WTC11 (cell line): ENCODE data around the gene FBRS. TPM values are rescaled to one million over a fixed set of nuclear protein-coding genes. Genes with fewer than 3 reads are reported as not detected.

Source experiments
- ATAC-seq: fragments of 200-7000 bp; cut with Tn5 transposase; 2 replicates; pipeline ENCODE4 v1.10.0; 2021; ENCODE audit warnings: mild to moderate bottlenecking, moderate library complexity
- CTCF ChIA-PET: fragments of 300-600 bp; sonication (Branson Sonifier 250); formaldehyde crosslinking; loops from one replicate; lab custom pipeline; 2021; ENCODE audit warnings: antibody characterized with exemption; lab: Charles Lee
- POLR2A ChIA-PET: fragments of 350-600 bp; sonication (Branson Sonifier 250); formaldehyde crosslinking; loops from one replicate; lab custom pipeline; 2021; ENCODE audit warnings: antibody characterized with exemption; lab: Charles Lee
- DNase-seq: peaks from one replicate; pipeline ENCODE4 v3.0.0; 2021; ENCODE audit warnings: low spot score
- H3K27ac Mint-ChIP-seq: 2 replicates; pipeline ENCODE4 v1.8.0; 2021; ENCODE audit warnings: mixed read lengths
- H3K27me3 Mint-ChIP-seq: 2 replicates; pipeline ENCODE4 v1.8.0; 2021; ENCODE audit warnings: low read depth, mild to moderate bottlenecking, moderate library complexity, mixed read lengths
- H3K36me3 Mint-ChIP-seq: 2 replicates; pipeline ENCODE4 v1.8.0; 2021; ENCODE audit warnings: mixed read lengths
- H3K4me1 Mint-ChIP-seq: 2 replicates; pipeline ENCODE4 v1.8.0; 2022; ENCODE audit warnings: mixed read lengths
- H3K4me3 Mint-ChIP-seq: 2 replicates; pipeline ENCODE4 v1.8.0; 2021; ENCODE audit warnings: mild to moderate bottlenecking, moderate library complexity, mixed read lengths
- H3K9me3 Mint-ChIP-seq: 2 replicates; pipeline ENCODE4 v1.8.0; 2021; ENCODE audit warnings: mixed read lengths
- E2F1 ChIP-seq: sonication (generic); formaldehyde crosslinking; IDR thresholded peaks from 2 replicates; pipeline ENCODE4 v1.8.0; 2022; ENCODE audit warnings: mild to moderate bottlenecking, missing genetic modification reagents
- E2F5 ChIP-seq: sonication (generic); formaldehyde crosslinking; IDR thresholded peaks from 2 replicates; pipeline ENCODE4 v1.8.1; 2022; ENCODE audit warnings: mild to moderate bottlenecking, moderate library complexity, missing genetic modification reagents
- ELF4 ChIP-seq: sonication (generic); formaldehyde crosslinking; IDR thresholded peaks from 2 replicates; pipeline ENCODE4 v1.8.1; 2022; ENCODE audit warnings: low read depth, mild to moderate bottlenecking, moderate library complexity, missing genetic modification reagents
- ERG ChIP-seq: fragments of 250-450 bp; sonication (Bioruptor Pico); IDR thresholded peaks from 2 replicates; pipeline ENCODE4 v1.8.0; 2021; ENCODE audit warnings: mild to moderate bottlenecking
- GABPB1 ChIP-seq: sonication (generic); formaldehyde crosslinking; IDR thresholded peaks from 2 replicates; pipeline ENCODE4 v1.8.1; 2023; ENCODE audit warnings: mild to moderate bottlenecking, missing genetic modification reagents
- HMGXB4 ChIP-seq: sonication (generic); formaldehyde crosslinking; IDR thresholded peaks from 2 replicates; pipeline ENCODE4 v1.8.1; 2023; ENCODE audit warnings: mild to moderate bottlenecking, moderate library complexity, missing genetic modification reagents
- KAT7 ChIP-seq: sonication (generic); formaldehyde crosslinking; IDR thresholded peaks from 2 replicates; pipeline ENCODE4 v1.8.1; 2023; ENCODE audit warnings: missing genetic modification reagents, mild to moderate bottlenecking, borderline replicate concordance
- MXD4 ChIP-seq: fragments of 250-450 bp; sonication (Bioruptor Pico); IDR thresholded peaks from 2 replicates; pipeline ENCODE4 v1.8.0; 2021; ENCODE audit warnings: mild to moderate bottlenecking, moderate library complexity, borderline replicate concordance
- MYBL2 ChIP-seq: sonication (generic); formaldehyde crosslinking; IDR thresholded peaks from 2 replicates; pipeline ENCODE4 v1.8.1; 2023; ENCODE audit warnings: mild to moderate bottlenecking, moderate library complexity, missing genetic modification reagents
- SMAD3 ChIP-seq: sonication (generic); formaldehyde crosslinking; IDR thresholded peaks from 2 replicates; pipeline ENCODE4 v1.8.0; 2022; ENCODE audit warnings: missing genetic modification reagents, mild to moderate bottlenecking, borderline replicate concordance
- STAT6 ChIP-seq: sonication (generic); formaldehyde crosslinking; conservative IDR thresholded peaks from 2 replicates; pipeline ENCODE4 v1.8.1; 2023; ENCODE audit warnings: mild to moderate bottlenecking, low read depth, missing genetic modification reagents, moderate library complexity
- TCF7 ChIP-seq: sonication (generic); formaldehyde crosslinking; IDR thresholded peaks from 2 replicates; pipeline ENCODE4 v1.8.0; 2022; ENCODE audit warnings: mild to moderate bottlenecking, low read depth, missing genetic modification reagents, moderate library complexity
- TEAD1 ChIP-seq: sonication (generic); formaldehyde crosslinking; IDR thresholded peaks from 2 replicates; pipeline ENCODE4 v1.8.0; 2022; ENCODE audit warnings: mild to moderate bottlenecking, missing genetic modification reagents
- TEAD4 ChIP-seq: sonication (generic); formaldehyde crosslinking; IDR thresholded peaks from 2 replicates; pipeline ENCODE4 v1.8.0; 2022; ENCODE audit warnings: mild to moderate bottlenecking, missing genetic modification reagents
- USF2 ChIP-seq: sonication (generic); formaldehyde crosslinking; IDR thresholded peaks from 2 replicates; pipeline ENCODE4 v1.8.1; 2023; ENCODE audit warnings: mild to moderate bottlenecking, missing genetic modification reagents, moderate library complexity
- ZBTB21 ChIP-seq: sonication (generic); formaldehyde crosslinking; IDR thresholded peaks from 2 replicates; pipeline ENCODE4 v1.8.1; 2023; ENCODE audit warnings: mild to moderate bottlenecking, missing genetic modification reagents, borderline replicate concordance
- ZNF138 ChIP-seq: sonication (generic); formaldehyde crosslinking; conservative IDR thresholded peaks from 2 replicates; pipeline ENCODE4 v1.8.1; 2022; ENCODE audit warnings: mild to moderate bottlenecking, moderate library complexity, missing genetic modification reagents
- ZNF423 ChIP-seq: fragments of 250-450 bp; sonication (Bioruptor Pico); IDR thresholded peaks from 2 replicates; pipeline ENCODE4 v2.1.2; 2022; ENCODE audit warnings: mild to moderate bottlenecking, moderate library complexity
- ZNF671 ChIP-seq: fragments of 250-450 bp; sonication (Bioruptor Pico); IDR thresholded peaks from 2 replicates; pipeline ENCODE4 v1.8.0; 2021; ENCODE audit warnings: mild to moderate bottlenecking
- total RNA-seq: library from RNA; stranded (reverse); gene quantifications from 3 replicates; pipeline ENCODE4 v1.2.3, GENCODE V29; 2021
- TF ChIP-seq, protein P1 (sequence below): fragments of 200-600 bp; IDR thresholded peaks from 2 replicates; pipeline ENCODE4 v1.8.0; 2022; ENCODE audit warnings: antibody characterized with exemption
- TF ChIP-seq, protein P2 (sequence below): fragments of 250-450 bp; sonication (Bioruptor Pico); IDR thresholded peaks from 2 replicates; pipeline ENCODE4 v2.1.2; 2022; ENCODE audit warnings: mild to moderate bottlenecking, moderate library complexity

FBRS gene
- total RNA-seq, 1 experiment from 2014 or later, result 23.2 TPM

DNA sequence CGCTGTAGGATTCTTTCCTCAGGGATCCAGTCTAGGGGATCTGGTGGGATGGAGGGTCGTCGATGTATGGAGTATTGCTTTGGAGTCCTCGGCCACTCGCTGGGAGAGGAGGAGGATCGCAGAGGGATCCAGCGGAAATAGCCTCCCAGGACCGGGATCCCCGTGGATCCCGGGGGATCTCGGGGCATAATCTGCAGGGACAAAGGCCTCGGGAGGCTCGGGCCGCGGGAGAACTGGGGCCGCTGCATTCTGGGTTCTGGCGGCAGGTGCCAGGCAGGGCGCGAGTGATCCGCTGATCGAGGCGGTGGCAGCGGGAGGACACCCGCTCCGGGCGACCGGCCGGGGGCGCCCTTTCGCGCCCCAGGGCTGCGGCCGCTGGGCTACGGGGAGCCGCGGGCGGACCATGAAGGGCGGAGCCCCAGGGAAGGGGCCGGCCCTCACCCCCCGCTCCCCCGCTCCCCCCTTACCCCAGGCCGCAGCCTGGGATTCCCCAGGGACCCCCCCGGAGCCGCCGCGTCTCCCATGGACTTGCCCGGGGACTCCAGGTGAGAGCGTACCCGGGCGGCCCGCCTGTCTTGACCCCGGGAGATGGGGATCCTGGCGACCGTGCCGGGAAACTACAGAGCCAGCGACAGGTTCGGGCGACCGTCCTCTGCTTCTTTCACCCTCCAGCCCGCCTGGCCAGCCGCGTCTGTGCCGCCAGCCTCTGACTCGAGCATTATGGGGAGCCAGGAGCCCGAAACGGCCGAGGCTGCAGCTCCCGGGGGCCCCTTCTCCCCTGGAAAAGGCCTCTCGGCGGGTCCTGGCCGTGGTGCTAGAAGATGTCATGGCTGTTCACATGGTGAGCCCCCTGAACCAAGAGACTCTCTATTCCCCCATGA, 6.9 kb upstream of the FBRS start:
- H3K4me3 Mint-ChIP-seq, result peak overlapping the region; percentile 97
- H3K36me3 Mint-ChIP-seq, result peaks cover 4% of the 10 kb centered on the region
- no peaks in the 10 kb centered on the region for H3K9me3 Mint-ChIP-seq
- CTCF ChIA-PET, result interaction anchor here (0.6 to 2.2 kb wide), 19 partner anchors 8 to 234 kb away, joined by 3 to 18 read pairs (median 6); partner anchors contain the start of gene DCTPP1
- POLR2A ChIA-PET, result interaction anchor here (0.7 to 2.3 kb wide), 7 partner anchors 7 to 619 kb away, joined by 3 to 7 read pairs (median 4); partner anchors contain the start of genes ZNF688 and ZNF764
- ATAC-seq, result peak; percentile 35
- peaks cover 38% of the 10 kb centered on the region for H3K27me3 Mint-ChIP-seq
- TF ChIP-seq, protein P1, sequence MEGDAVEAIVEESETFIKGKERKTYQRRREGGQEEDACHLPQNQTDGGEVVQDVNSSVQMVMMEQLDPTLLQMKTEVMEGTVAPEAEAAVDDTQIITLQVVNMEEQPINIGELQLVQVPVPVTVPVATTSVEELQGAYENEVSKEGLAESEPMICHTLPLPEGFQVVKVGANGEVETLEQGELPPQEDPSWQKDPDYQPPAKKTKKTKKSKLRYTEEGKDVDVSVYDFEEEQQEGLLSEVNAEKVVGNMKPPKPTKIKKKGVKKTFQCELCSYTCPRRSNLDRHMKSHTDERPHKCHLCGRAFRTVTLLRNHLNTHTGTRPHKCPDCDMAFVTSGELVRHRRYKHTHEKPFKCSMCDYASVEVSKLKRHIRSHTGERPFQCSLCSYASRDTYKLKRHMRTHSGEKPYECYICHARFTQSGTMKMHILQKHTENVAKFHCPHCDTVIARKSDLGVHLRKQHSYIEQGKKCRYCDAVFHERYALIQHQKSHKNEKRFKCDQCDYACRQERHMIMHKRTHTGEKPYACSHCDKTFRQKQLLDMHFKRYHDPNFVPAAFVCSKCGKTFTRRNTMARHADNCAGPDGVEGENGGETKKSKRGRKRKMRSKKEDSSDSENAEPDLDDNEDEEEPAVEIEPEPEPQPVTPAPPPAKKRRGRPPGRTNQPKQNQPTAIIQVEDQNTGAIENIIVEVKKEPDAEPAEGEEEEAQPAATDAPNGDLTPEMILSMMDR, result peak; percentile 27; the same call in 1 of the 2 replicates
- TF ChIP-seq TCF7 (CRISPR knock-in tag) (no peak), GABPB1 (CRISPR knock-in tag) (peak; percentile 14; the same call in 1 of the 2 replicates), E2F5 (CRISPR knock-in tag) (no peak), MYBL2 (CRISPR knock-in tag) (0 out of 2 replicates have a peak, but pooled peaks have one; percentile 16), ZNF423 (CRISPR knock-in tag) (0 out of 2 replicates have a peak, but pooled peaks have one; percentile 35)
- DNase-seq, result peak; percentile 66
- peaks cover 15% of the 10 kb centered on the region for H3K4me1 Mint-ChIP-seq
- H3K27ac Mint-ChIP-seq, result peak overlapping the region; percentile 98

DNA sequence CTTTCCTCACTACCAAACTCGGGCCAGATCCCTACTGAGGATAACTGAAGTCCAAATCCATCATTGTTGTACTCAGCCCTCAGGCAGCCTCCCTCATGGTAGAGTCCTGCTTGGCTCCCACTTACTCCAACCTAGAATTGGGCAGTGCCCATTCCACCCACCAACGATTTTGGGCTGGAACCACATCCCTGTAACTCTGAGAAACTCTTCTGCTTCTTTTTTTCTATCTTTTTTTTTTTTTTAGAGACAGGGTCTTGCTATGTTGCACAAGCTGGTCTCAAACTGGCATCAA, 6.3 kb upstream of the FBRS start:
- no peak for ATAC-seq
- peak overlapping the region; percentile 77 for H3K4me3 Mint-ChIP-seq
- H3K36me3 Mint-ChIP-seq, result peaks cover 4% of the 10 kb centered on the region
- POLR2A ChIA-PET, result no interaction called here
- peaks cover 15% of the 10 kb centered on the region for H3K4me1 Mint-ChIP-seq
- CTCF ChIA-PET, result interaction anchor here (1.7 to 2.2 kb wide), 2 partner anchors 18 to 36 kb away, joined by 7 to 11 read pairs; no protein-coding TSS in a partner anchor
- TF ChIP-seq, protein P2, sequence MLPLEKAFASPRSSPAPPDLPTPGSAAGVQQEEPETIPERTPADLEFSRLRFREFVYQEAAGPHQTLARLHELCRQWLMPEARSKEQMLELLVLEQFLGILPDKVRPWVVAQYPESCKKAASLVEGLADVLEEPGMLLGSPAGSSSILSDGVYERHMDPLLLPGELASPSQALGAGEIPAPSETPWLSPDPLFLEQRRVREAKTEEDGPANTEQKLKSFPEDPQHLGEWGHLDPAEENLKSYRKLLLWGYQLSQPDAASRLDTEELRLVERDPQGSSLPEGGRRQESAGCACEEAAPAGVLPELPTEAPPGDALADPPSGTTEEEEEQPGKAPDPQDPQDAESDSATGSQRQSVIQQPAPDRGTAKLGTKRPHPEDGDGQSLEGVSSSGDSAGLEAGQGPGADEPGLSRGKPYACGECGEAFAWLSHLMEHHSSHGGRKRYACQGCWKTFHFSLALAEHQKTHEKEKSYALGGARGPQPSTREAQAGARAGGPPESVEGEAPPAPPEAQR (CRISPR knock-in tag), result no peak
- TF ChIP-seq ELF4 (CRISPR knock-in tag), result no peak
- TF ChIP-seq HMGXB4 (CRISPR knock-in tag), result no peak
- TF ChIP-seq ERG (CRISPR knock-in tag), result no peak
- no peak for TF ChIP-seq ZBTB21 (CRISPR knock-in tag)
- no peak for TF ChIP-seq ZNF671 (CRISPR knock-in tag)
- TF ChIP-seq MXD4 (CRISPR knock-in tag), result no peak
- TF ChIP-seq USF2 (CRISPR knock-in tag), result no peak
- no peak for TF ChIP-seq STAT6 (CRISPR knock-in tag)
- no peak for TF ChIP-seq TEAD4 (CRISPR knock-in tag)
- no peak for TF ChIP-seq ZNF138 (CRISPR knock-in tag)
- TF ChIP-seq SMAD3 (CRISPR knock-in tag), result no peak
- no peak for TF ChIP-seq E2F1 (CRISPR knock-in tag)
- no peak for TF ChIP-seq TEAD1 (CRISPR knock-in tag)
- TF ChIP-seq KAT7 (CRISPR knock-in tag), result no peak
- TF ChIP-seq, all 79 proteins: peak for 0
- Mint-ChIP-seq H3K27me3 (peaks cover 34% of the 10 kb centered on the region), H3K9me3 (no peaks in the 10 kb centered on the region), H3K27ac (no peak overlapping the region)
- no peak for DNase-seq
